IPS DF 6.9 (cell line): Measurements from ENCODE around the gene SH3TC1.

Experiments
- DNase-seq: peaks from one replicate; pipeline ENCODE4 v3.0.0-alpha.2; 2013; ENCODE audit warnings: low read depth, low spot score
- H3K27ac ChIP-seq: one replicate; pipeline ENCODE4 v1.5.1; 2013; ENCODE audit warnings: low read length, control low read depth
- H3K27me3 ChIP-seq: 2 replicates; pipeline ENCODE4 v1.6.1; 2013; ENCODE audit warnings: mild to moderate bottlenecking, low read length; ENCODE audit not compliant: control insufficient read depth, insufficient read depth
- H3K36me3 ChIP-seq: 2 replicates; pipeline ENCODE4 v1.6.1; 2013; ENCODE audit warnings: low read length; ENCODE audit not compliant: control insufficient read depth, insufficient read depth
- H3K4me1 ChIP-seq: 2 replicates; pipeline ENCODE4 v1.6.1; 2013; ENCODE audit warnings: low read length; ENCODE audit not compliant: control insufficient read depth, insufficient read depth
- H3K4me3 ChIP-seq: 2 replicates; pipeline ENCODE4 v1.5.1; 2013; ENCODE audit warnings: mild to moderate bottlenecking, low read length
- H3K9me3 ChIP-seq: 2 replicates; pipeline ENCODE4 v1.6.1; 2013; ENCODE audit warnings: low read length, inconsistent platforms; ENCODE audit not compliant: control insufficient read depth, insufficient read depth
- WGBS: extraction: QIAGEN DNeasy Blood & Tissue Kit; methylation state at CpG from one replicate; pipeline ENCODE4 v1.1.7; 2013; ENCODE audit warnings: mixed read lengths, missing lambda C conversion rate; ENCODE audit not compliant: insufficient read length, insufficient coverage; 5-methylcytosine and 5-hydroxymethylcytosine counted together

Gene SH3TC1

DNA sequence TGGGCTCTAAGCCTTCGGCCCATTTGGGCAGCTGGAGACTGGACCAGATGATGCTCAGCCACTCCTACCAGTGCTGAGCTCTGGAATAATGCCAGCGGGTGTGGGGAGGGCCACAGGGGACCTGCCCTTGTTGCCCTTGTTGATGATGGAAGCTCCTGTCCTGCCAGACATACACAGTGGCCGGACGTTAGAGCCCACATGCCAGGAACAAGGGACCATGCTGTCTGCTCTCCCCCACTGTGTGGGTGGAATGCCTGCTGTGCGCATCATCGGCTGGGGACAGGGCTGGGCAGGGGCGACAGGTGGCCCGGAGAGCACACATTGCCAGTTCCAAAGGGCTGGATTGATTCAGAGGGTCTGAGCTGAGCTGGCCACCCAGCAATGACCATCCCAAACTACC lies 42.5 kb upstream of the SH3TC1 start:
- Histone ChIP-seq H3K27me3 (peaks cover 5% of the 10 kb centered on the region; the same call in 1 of the 2 replicates), H3K36me3 (no peaks in the 10 kb centered on the region), H3K27ac (no peak overlapping the region), H3K4me1 (no peaks in the 10 kb centered on the region), H3K4me3 (no peak overlapping the region), H3K9me3 (no peaks in the 10 kb centered on the region)
- no peak for DNase-seq
- WGBS = no CpG with 5 or more reads among the region's 8 CpGs

DNA sequence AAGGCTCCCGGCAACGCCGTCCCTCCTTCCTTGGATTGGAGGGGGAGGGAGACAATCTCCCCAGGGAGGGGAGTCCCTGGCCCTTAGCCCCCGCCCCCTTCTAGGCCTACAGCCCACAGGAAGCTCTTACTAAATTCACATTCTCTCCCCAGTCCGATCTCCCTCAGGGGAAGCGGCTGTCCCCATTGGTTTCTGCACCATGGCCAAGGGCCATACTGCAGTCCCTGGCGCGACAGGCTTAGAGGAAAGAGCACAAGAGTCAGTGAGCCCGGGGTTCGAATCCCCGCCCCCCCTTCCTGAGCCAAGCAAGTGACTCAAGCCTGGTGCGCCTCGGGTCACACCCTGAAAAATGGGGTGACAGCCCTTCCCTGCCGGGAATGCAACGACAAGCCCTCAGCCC lies 41.6 kb upstream of the SH3TC1 start:
- H3K27ac ChIP-seq = no peak overlapping the region
- no peaks in the 10 kb centered on the region for H3K4me1 ChIP-seq
- no peaks in the 10 kb centered on the region for H3K36me3 ChIP-seq
- H3K4me3 ChIP-seq = no peak overlapping the region
- H3K9me3 ChIP-seq = no peaks in the 10 kb centered on the region
- H3K27me3 ChIP-seq = peaks cover 5% of the 10 kb centered on the region; the same call in 1 of the 2 replicates
- no peak for DNase-seq
- no CpG with 5 or more reads among the region's 15 CpGs for WGBS

DNA sequence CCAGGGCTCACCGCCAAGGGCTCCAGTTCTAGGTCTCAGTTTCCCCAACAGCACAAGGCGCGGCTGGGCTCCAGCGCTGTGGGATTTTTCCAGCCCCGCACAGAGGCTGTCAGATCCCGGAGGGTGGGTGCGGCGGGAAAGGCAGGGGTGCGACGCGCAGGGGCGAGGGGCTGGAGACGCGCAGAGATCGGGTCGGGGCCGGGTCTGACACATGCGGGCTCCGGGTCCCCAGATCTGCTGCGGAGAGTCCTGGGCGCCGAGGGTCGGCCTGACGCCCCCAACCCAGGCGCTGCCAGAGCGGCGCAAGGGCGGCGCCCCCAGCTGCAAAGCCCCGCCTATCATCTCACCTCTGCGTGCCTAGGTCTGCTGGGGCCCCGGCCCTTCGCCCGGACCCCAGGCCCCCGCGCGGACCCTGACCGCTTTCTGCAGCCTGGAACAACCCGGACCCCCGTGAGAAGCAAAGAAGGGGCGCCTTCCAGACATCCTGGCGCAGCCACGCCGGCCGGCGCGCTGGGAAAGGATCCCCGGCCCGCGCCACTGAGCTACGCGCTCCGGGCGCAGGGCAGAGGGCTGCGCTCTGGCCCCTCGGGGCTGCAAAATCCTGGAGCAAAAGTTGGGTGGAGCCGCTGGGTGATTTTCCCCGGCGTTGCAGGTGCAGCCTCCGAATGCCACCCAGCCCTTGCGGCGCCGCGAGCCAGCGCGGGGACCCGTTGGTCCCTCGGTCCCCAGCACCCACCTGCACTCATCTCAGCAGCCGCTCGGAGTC lies 41.0 kb upstream of the SH3TC1 start:
- no peak for DNase-seq
- Histone ChIP-seq H3K36me3 (no peaks in the 10 kb centered on the region), H3K27me3 (peaks cover 5% of the 10 kb centered on the region; the same call in 1 of the 2 replicates), H3K4me3 (peak overlapping the region; percentile 55), H3K9me3 (no peaks in the 10 kb centered on the region), H3K27ac (no peak overlapping the region), H3K4me1 (no peaks in the 10 kb centered on the region)
- no CpG with 5 or more reads among the region's 70 CpGs for WGBS

DNA sequence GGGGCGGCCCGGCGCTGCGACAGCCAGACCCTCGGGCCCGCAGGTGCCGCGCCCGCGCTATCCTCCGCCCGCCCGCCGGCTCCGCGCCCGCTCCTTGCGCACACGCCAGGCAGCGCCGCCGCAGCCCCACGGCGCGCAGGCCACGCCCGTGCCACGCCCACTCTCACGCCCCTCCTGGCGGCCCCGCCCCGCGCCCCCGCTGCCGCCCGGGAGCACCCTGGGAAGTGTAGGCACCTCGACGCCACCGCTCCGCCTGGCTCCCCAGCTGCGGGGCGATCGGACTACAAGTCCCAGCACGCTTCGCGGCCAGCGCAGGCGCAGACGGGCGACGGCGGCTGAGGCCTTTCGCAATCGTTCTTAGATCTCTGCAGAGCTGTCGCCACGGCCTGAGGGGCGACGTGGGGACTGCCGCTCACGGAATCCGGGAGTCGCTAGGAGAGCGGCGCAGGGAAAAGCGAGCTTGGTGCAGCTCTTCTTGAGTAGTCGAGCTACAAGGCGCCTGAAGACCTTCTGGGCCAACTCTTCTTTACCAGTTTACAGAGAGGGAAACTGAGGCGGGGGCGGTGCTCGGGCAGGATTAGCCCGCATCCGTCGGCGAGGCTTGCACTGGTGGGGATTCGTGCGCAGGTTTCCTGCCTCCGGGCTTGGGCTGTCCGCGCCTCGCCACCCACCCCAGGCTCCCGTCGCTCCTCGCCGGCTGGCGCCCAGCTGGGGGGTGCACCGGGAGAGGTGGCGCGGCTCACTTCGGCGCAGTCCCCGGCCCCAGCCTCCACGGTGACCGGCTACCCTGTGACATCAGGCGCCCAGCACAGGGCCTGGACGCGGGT lies 40.2 kb upstream of the SH3TC1 start, which contains the start of gene ABLIM2:
TSS of gene ABLIM2 (minus strand) at position 104 of the 827 bp plus-strand sequence. CDS start 124 bp downstream, outside the sequence.
- Histone ChIP-seq H3K27ac (no peak within 1 kb of the TSS), H3K27me3 (peaks cover 5% of the 10 kb centered on the region; the same call in 1 of the 2 replicates), H3K4me1 (no peaks in the 10 kb centered on the region), H3K9me3 (no peaks in the 10 kb centered on the region), H3K4me3 (peak within 1 kb of the TSS; percentile 55), H3K36me3 (no peaks in the 10 kb centered on the region)
- WGBS = no CpG with 5 or more reads among the region's 96 CpGs
- DNase-seq = peak; percentile 96

DNA sequence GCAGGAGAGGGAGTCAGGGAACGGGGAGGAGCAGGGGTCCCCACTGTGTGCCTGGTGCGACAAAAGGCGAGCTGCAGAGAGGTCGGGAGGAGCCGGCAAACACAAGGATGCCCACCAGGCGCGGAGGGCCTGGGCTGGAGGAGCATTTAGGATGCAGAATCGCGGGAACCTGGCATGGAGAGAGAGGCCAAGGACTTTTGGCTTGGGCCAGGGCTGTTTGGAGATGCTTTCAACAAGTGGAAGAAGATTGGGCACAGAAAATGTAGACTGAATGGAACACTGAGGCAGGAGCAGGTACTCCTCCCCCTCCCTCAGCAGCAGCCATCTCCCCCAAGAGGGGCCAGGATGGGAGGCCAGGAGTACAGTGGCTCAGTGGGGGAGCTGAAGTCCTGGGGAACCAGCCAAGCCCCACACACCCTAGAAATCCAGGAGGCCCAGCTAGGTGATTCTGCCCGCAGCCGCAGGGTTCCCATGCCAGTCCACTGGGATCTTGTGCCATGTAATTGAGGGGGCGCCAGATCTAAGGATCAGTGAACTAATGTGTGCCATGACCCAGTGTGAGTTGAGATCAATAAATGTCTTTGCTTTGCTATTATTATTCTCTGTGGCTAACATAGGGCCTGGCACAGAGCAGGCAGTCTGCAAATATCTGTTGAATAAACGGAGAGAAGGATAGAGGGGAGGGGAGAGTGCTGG lies 39.4 kb upstream of the SH3TC1 start:
- peaks cover 5% of the 10 kb centered on the region; the same call in 1 of the 2 replicates for H3K27me3 ChIP-seq
- H3K4me1 ChIP-seq = no peaks in the 10 kb centered on the region
- no CpG with 5 or more reads among the region's 13 CpGs for WGBS
- no peaks in the 10 kb centered on the region for H3K9me3 ChIP-seq
- H3K4me3 ChIP-seq = peak overlapping the region; percentile 52; the same call in 1 of the 2 replicates
- no peak for DNase-seq
- no peaks in the 10 kb centered on the region for H3K36me3 ChIP-seq
- H3K27ac ChIP-seq = no peak overlapping the region

DNA sequence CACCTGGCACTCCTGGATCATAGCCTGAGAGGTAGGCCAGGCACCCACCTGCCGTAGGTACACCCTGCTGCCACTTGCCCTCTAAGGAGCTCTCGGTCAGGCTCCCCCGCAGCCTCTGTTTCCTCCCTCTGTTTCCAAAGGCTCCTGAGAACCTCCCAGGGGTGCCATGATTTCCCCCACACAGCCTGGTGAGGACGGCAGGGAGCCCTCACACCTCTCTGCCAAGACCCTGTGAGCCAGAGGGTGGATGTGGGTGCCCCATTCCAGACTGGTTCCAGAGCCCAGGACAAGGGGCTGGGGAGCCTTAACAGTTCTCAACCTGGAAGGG lies 38.9 kb upstream of the SH3TC1 start:
- WGBS = no CpG with 5 or more reads among the region's 4 CpGs
- Histone ChIP-seq H3K4me3 (no peak overlapping the region), H3K4me1 (no peaks in the 10 kb centered on the region), H3K9me3 (no peaks in the 10 kb centered on the region), H3K36me3 (no peaks in the 10 kb centered on the region), H3K27me3 (peaks cover 5% of the 10 kb centered on the region; the same call in 1 of the 2 replicates), H3K27ac (no peak overlapping the region)
- DNase-seq = no peak

DNA sequence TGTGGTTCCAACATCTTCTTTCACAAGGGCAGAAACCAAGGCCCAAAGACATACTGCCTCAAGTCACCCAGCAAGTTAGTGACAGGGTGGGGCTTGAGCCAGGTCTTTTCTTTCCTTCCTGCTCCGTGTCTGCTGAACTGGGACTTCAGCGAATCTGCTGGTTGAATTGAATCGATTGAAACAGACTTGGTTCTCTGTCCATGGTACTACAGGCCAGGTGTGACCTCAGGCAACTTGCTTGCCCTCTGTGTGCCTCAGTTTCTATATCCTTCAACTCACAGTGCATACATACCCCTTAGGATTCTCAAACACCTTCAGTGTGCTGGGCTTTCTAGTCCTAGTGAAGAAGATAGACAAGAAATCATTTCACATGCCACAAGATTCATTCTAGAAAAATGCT lies 38.5 kb upstream of the SH3TC1 start:
- H3K4me3 ChIP-seq = no peak overlapping the region
- no CpG with 5 or more reads among the region's 3 CpGs for WGBS
- H3K27me3 ChIP-seq = peaks cover 5% of the 10 kb centered on the region; the same call in 1 of the 2 replicates
- H3K9me3 ChIP-seq = no peaks in the 10 kb centered on the region
- no peaks in the 10 kb centered on the region for H3K36me3 ChIP-seq
- DNase-seq = no peak
- H3K27ac ChIP-seq = no peak overlapping the region
- H3K4me1 ChIP-seq = no peaks in the 10 kb centered on the region

DNA sequence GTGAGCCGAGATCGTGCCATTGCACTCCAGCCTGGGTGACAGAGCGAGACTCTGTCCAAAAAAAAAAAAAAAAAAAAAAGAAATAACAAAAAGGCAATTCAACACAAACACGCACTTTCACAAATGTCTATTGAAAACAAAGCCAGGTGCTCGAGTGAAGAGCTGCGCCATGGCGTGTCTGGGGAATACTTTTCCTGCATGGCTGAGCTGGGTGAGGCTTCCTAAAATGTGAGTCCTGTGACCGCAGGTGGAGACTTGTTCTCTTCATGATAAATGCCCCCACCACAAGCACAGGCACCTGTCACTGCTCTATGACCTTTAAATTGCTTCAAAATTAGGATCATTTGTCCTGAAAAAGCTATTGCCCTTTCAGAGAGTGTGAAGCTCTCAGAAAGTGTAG lies 36.5 kb upstream of the SH3TC1 start:
- Histone ChIP-seq H3K27me3 (peaks cover 3% of the 10 kb centered on the region; the same call in 1 of the 2 replicates), H3K27ac (no peak overlapping the region), H3K4me1 (no peaks in the 10 kb centered on the region), H3K9me3 (no peaks in the 10 kb centered on the region), H3K36me3 (no peaks in the 10 kb centered on the region), H3K4me3 (no peak overlapping the region)
- no peak for DNase-seq
- WGBS = no CpG with 5 or more reads among the region's 8 CpGs

DNA sequence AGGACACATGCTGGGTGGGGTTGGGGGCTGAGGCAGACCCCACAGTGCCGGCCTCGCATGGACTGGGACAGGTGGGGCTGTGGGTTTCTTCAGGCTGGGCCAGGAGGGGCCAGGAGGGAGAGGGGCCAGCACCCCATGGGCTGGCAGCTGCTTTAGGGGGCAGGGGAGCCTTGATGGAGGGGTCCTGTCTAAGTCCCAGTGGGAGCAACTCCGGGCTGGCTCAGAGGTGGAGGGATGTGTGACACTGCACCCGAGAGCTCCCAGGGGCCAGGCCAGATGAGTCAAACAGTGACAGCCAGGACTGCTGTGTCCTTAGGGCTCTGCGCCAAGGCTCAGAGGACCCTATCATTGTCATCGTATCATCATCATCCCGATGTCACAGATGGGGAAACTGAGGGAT lies 36.1 kb upstream of the SH3TC1 start:
- no peaks in the 10 kb centered on the region for H3K36me3 ChIP-seq
- no peaks in the 10 kb centered on the region for H3K9me3 ChIP-seq
- no peak overlapping the region for H3K27ac ChIP-seq
- no CpG with 5 or more reads among the region's 7 CpGs for WGBS
- no peaks in the 10 kb centered on the region; the same call in 1 of the 2 replicates for H3K27me3 ChIP-seq
- no peaks in the 10 kb centered on the region for H3K4me1 ChIP-seq
- H3K4me3 ChIP-seq = no peak overlapping the region
- no peak for DNase-seq
